ENCODE measurements around the gene RNF112. TPM values are rescaled to one million over a fixed set of nuclear protein-coding genes. Genes with fewer than 3 reads are reported as not detected.

Gene RNF112
- polyA plus RNA-seq, 1 experiment = 0.70 TPM

DNA sequence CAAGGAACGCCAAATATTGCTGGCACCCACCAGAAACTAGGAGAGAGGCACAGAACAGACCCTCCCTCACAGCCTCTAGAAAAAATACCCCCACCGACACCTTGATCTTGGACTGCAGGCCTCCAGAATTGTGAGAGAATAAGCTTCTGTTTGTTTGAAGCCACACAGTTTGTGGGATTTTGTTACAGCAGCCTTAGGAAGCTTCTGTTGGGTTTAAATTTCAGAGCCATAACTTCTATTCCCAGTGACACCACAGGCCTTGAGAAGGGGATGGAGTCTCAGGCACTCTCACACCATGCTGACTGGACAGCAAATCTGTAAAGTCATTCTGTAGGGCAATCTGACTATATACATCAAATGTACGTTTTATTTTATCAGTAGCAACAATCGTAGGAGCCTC, 38.6 kb downstream of the RNF112 start:
- Histone ChIP-seq H3K4me3 (ENCODE audit: low read depth, low read length) (no peak overlapping the region), H3K27me3 (ENCODE audit: control insufficient read depth, insufficient read depth, low read length) (peaks cover 11% of the 10 kb centered on the region), H3K36me3 (ENCODE audit: control insufficient read depth, insufficient read depth, low read length) (no peaks in the 10 kb centered on the region)
- ChIA-PET POLR2A (no interaction called here), CTCF (interaction anchor here (1.1 to 7.0 kb wide), 4 partner anchors 61 to 133 kb away, joined by 3 to 178 read pairs (median 58); partner anchors contain the start of genes B9D1, MAPK7 and MFAP4)
- no peak for DNase-seq (ENCODE audit: low read depth)
- TF ChIP-seq, protein P1, sequence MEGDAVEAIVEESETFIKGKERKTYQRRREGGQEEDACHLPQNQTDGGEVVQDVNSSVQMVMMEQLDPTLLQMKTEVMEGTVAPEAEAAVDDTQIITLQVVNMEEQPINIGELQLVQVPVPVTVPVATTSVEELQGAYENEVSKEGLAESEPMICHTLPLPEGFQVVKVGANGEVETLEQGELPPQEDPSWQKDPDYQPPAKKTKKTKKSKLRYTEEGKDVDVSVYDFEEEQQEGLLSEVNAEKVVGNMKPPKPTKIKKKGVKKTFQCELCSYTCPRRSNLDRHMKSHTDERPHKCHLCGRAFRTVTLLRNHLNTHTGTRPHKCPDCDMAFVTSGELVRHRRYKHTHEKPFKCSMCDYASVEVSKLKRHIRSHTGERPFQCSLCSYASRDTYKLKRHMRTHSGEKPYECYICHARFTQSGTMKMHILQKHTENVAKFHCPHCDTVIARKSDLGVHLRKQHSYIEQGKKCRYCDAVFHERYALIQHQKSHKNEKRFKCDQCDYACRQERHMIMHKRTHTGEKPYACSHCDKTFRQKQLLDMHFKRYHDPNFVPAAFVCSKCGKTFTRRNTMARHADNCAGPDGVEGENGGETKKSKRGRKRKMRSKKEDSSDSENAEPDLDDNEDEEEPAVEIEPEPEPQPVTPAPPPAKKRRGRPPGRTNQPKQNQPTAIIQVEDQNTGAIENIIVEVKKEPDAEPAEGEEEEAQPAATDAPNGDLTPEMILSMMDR (IDR thresholded peaks at IDR 0.05; ENCODE audit: insufficient read depth, low read depth, low read length) = no peak

DNA sequence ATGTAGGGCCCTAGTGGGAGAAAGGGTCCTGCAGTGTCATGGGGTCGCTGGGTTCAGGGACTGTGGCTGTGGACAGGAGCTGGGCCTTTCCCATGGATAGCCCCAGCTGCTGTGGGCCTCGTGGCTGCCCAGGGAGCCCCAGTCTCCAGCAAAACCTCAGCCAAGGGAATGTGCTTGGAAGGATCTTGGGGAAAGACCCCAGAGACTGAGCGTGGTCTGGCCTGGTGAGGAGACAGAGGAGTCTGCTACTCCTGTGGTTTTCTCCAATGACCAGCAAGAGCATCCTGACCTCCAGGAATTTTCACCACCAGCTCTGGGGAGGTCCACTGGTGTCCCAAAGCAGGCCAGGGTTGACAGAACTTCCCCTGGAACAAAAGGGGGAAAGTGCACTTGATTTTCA, 42.3 kb downstream of the RNF112 start:
- no peaks in the 10 kb centered on the region for H3K36me3 ChIP-seq (ENCODE audit: control insufficient read depth, insufficient read depth, low read length)
- no peak overlapping the region for H3K4me3 ChIP-seq (ENCODE audit: low read depth, low read length)
- H3K27me3 ChIP-seq (ENCODE audit: control insufficient read depth, insufficient read depth, low read length) = peaks cover 20% of the 10 kb centered on the region
- DNase-seq (ENCODE audit: low read depth) = no peak
- POLR2A ChIA-PET = no interaction called here
- TF ChIP-seq, protein P1 (IDR thresholded peaks at IDR 0.05; ENCODE audit: insufficient read depth, low read depth, low read length) = no peak
- CTCF ChIA-PET = interaction anchor here (0.7 kb wide), 1 partner anchor 309 kb away, joined by 3 read pairs; no protein-coding TSS in a partner anchor

DNA sequence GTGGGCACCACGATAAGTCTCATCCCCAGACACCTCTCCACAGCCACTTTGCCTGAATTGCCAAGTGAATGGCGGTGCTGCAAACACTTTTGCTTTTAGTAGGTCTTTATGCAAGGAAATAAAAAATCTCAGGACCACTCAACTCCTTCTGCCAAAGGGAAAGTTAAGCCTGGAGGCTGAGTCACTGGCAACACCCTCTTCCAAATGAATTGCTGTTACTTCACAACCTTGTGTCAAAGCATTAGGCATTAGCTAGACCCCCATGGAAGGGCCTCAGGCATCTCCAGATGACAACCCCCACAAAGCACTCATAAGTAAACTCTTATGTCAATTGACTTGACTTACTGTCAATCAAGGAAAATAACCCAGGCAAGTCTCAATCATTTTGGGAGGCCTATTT, 43.0 kb downstream of the RNF112 start:
- no peaks in the 10 kb centered on the region for H3K36me3 ChIP-seq (ENCODE audit: control insufficient read depth, insufficient read depth, low read length)
- ChIA-PET CTCF (interaction anchor here (1.1 kb wide), 1 partner anchor 91 kb away, joined by 8 read pairs; the partner anchor contains the start of gene B9D1), POLR2A (no interaction called here)
- TF ChIP-seq, protein P1 (IDR thresholded peaks at IDR 0.05; ENCODE audit: insufficient read depth, low read depth, low read length) = no peak
- no peak for DNase-seq (ENCODE audit: low read depth)
- H3K4me3 ChIP-seq (ENCODE audit: low read depth, low read length) = no peak overlapping the region
- peaks cover 20% of the 10 kb centered on the region for H3K27me3 ChIP-seq (ENCODE audit: control insufficient read depth, insufficient read depth, low read length)

DNA sequence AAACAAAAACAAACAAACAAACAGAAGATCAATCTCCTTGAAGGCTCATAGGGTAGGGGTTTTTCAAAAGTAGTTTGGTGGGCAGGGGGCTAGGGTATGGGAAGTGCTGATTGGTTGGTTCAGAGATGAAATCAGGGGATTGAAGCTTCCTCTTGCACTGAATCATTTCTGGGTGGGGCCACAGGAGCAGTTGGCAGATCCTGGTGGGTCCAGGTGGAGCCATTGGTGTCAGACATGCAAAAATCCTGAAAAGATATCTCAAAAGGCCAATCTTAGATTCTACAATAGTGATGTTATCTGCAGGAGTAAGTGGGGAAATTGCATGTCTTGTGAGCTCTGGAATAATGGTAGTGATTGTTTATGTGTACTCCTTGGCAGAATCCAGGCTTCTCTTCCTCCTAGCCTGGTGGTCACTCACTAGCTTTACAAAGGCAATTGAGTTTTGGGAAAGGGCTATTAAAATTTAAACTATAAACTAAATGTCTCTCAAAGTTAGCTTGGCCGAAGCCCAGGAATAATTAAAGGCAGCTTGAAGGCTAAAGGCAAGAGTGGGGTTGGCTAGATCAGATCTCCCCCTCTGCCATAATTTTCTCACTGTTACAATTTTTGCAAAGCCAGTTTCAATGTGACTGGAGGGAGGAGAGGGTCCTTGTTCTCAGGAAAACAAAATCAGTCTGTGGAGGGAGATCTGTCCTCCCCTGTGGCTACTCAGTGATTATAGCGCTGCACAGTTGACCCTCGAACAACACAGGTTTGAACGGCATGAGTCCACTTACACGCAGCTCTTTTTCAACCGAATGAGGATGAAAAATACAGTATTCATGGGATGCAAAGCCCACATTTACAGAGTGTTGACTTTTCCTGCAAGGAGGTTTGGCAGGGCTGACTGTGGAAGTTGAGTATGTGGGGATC, 45.2 kb downstream of the RNF112 start:
- H3K36me3 ChIP-seq (ENCODE audit: control insufficient read depth, insufficient read depth, low read length) = no peaks in the 10 kb centered on the region
- H3K4me3 ChIP-seq (ENCODE audit: low read depth, low read length) = no peak overlapping the region
- CTCF ChIA-PET = interaction anchor here (0.9 to 4.0 kb wide), 6 partner anchors 8 to 93 kb away, joined by 4 to 15 read pairs (median 4); partner anchors contain the start of gene B9D1
- H3K27me3 ChIP-seq (ENCODE audit: control insufficient read depth, insufficient read depth, low read length) = peaks cover 20% of the 10 kb centered on the region
- DNase-seq (ENCODE audit: low read depth) = no peak
- POLR2A ChIA-PET = no interaction called here
- TF ChIP-seq, protein P1 (IDR thresholded peaks at IDR 0.05; ENCODE audit: insufficient read depth, low read depth, low read length) = no peak

DNA sequence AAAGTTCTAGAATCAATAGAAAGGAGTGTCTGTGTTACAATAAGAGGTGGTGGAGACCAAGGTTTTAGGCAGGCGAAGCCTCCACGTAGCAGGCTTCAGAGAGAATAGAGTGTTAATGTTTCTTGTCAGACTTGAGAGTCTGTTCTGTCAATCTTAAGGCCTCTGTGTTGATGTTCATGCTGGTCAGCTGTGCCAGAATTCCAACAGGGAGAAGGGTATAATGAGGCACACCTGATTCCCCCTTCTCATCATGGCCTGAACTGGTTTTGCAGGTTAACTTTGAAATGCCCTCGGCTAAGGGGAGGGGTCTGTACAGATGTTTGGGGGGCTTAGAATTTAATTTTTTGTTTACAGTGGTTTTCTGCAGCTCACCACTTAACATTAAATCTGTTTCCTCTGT, 46.0 kb downstream of the RNF112 start:
- POLR2A ChIA-PET = no interaction called here
- TF ChIP-seq, protein P1 (IDR thresholded peaks at IDR 0.05; ENCODE audit: insufficient read depth, low read depth, low read length) = no peak
- Histone ChIP-seq H3K36me3 (ENCODE audit: control insufficient read depth, insufficient read depth, low read length) (no peaks in the 10 kb centered on the region), H3K4me3 (ENCODE audit: low read depth, low read length) (no peak overlapping the region), H3K27me3 (ENCODE audit: control insufficient read depth, insufficient read depth, low read length) (peaks cover 20% of the 10 kb centered on the region)
- CTCF ChIA-PET = interaction anchor here (0.6 to 4.0 kb wide), 6 partner anchors 8 to 94 kb away, joined by 3 to 15 read pairs (median 4); partner anchors contain the start of gene B9D1
- DNase-seq (ENCODE audit: low read depth) = no peak
